A673 (cell line): ENCODE data around the gene CTIF. TPM values are rescaled to one million over a fixed set of nuclear protein-coding genes. Genes with fewer than 3 reads are reported as not detected.

Experiments
- BruUV-seq: library from RNA; stranded (reverse); fragments of 400-500 nt; replicated peaks from 2 replicates; lab custom pipeline; 2021; lab: Mats Ljungman, UMichigan
- CTCF ChIA-PET: fragments of 300-600 bp; sonication (Branson Sonifier 250); formaldehyde crosslinking; loops from one replicate; lab custom pipeline; 2022; ENCODE audit warnings: antibody characterized with exemption; lab: Charles Lee
- POLR2A ChIA-PET: fragments of 300-600 bp; sonication (Branson Sonifier 250); formaldehyde crosslinking; loops from one replicate; lab custom pipeline; 2022; ENCODE audit warnings: antibody characterized with exemption; ENCODE audit not compliant: low non-redundant PET; lab: Charles Lee
- DNase-seq: peaks from one replicate; pipeline ENCODE4 v3.0.0-alpha.2; 2015; ENCODE audit warnings: low spot score
- H3K27ac ChIP-seq: fragments of 200-600 bp; sonication (generic); 2 replicates; pipeline ENCODE4 v1.5.1; 2016; ENCODE audit warnings: mixed run types, low read depth, mild to moderate bottlenecking, mixed read lengths, antibody characterized with exemption, low read length; ENCODE audit not compliant: poor library complexity, severe bottlenecking
- H3K27me3 ChIP-seq: fragments of 200-600 bp; sonication (generic); replicated peaks from 2 replicates; pipeline ENCODE4 v1.6.1; 2017; ENCODE audit warnings: mixed run types, low read depth, mild to moderate bottlenecking, mixed read lengths, antibody characterized with exemption, low read length; ENCODE audit not compliant: insufficient read depth, poor library complexity
- H3K36me3 ChIP-seq: fragments of 200-600 bp; sonication (generic); 2 replicates; pipeline ENCODE4 v1.6.1; 2016; ENCODE audit warnings: mixed run types, mild to moderate bottlenecking, mixed read lengths, antibody characterized with exemption, low read length; ENCODE audit not compliant: insufficient read depth, poor library complexity, severe bottlenecking
- H3K4me1 ChIP-seq: fragments of 200-600 bp; sonication (generic); 2 replicates; pipeline ENCODE4 v1.6.1; 2017; ENCODE audit warnings: mixed run types, mild to moderate bottlenecking, mixed read lengths, antibody characterized with exemption, low read length; ENCODE audit not compliant: insufficient read depth, poor library complexity, severe bottlenecking
- H3K4me3 ChIP-seq: fragments of 200-600 bp; sonication (generic); 2 replicates; pipeline ENCODE4 v1.5.1; 2016; ENCODE audit warnings: low read depth, mixed run types, mild to moderate bottlenecking, mixed read lengths, low read length; ENCODE audit not compliant: poor library complexity, severe bottlenecking
- H3K9me3 ChIP-seq: fragments of 200-600 bp; sonication (generic); 2 replicates; pipeline ENCODE4 v1.6.1; 2016; ENCODE audit warnings: mixed run types, low read depth, mild to moderate bottlenecking, mixed read lengths, antibody characterized with exemption, low read length; ENCODE audit not compliant: poor library complexity, severe bottlenecking
- CTCF ChIP-seq: fragments of 300-800, 200-600 bp; sonication (generic); conservative IDR thresholded peaks from 2 replicates; pipeline ENCODE4 v1.5.1; 2017; ENCODE audit warnings: low read depth, mild to moderate bottlenecking, antibody characterized with exemption, low read length, moderate library complexity, mixed read lengths
- EZH2 ChIP-seq: fragments of 200-600 bp; sonication (generic); IDR thresholded peaks from 2 replicates; pipeline ENCODE4 v1.6.1; 2017; ENCODE audit warnings: borderline replicate concordance, low read depth, mild to moderate bottlenecking, mixed read lengths, antibody characterized with exemption, low read length; ENCODE audit not compliant: poor library complexity, severe bottlenecking
- intact Hi-C: fragments of 100-400 bp; cut with micrococcal nuclease; formaldehyde crosslinking; loops from one replicate; pipeline ENCODE4 v1.10.0; 2022; ENCODE audit not compliant: unreplicated experiment
- total RNA-seq: library from RNA; stranded (reverse); gene quantifications from 2 replicates; pipeline ENCODE4 v1.2.3, GENCODE V29; 2021

The CTIF gene
- total RNA-seq, 1 experiment from 2014 or later = 23.5 TPM

GRCh38 chr18:48780201-48780912, 241.5 kb downstream of the CTIF start:
- intact Hi-C loops = no loop called here
- ChIA-PET CTCF (no interaction called here), POLR2A (no interaction called here)
- TF ChIP-seq CTCF = no peak
- TF ChIP-seq EZH2 = no peak
- H3K27ac ChIP-seq = no peak overlapping the region
- DNase-seq = no peak
- no peak overlapping the region for H3K4me3 ChIP-seq
- no peaks in the 10 kb centered on the region for H3K9me3 ChIP-seq
- H3K36me3 ChIP-seq = no peaks in the 10 kb centered on the region
- no peaks in the 10 kb centered on the region for H3K27me3 ChIP-seq
- peaks cover 6% of the 10 kb centered on the region for H3K4me1 ChIP-seq
- no TSS peak for BruUV-seq

GRCh38 chr18:48780913-48781162, 242.0 kb downstream of the CTIF start:
- ChIA-PET CTCF (no interaction called here), POLR2A (no interaction called here)
- BruUV-seq = no TSS peak
- Histone ChIP-seq H3K27me3 (no peaks in the 10 kb centered on the region), H3K9me3 (no peaks in the 10 kb centered on the region), H3K27ac (no peak overlapping the region), H3K4me3 (no peak overlapping the region), H3K36me3 (no peaks in the 10 kb centered on the region), H3K4me1 (peaks cover 6% of the 10 kb centered on the region)
- no peak for DNase-seq
- intact Hi-C loops = no loop called here
- no peak for TF ChIP-seq CTCF
- TF ChIP-seq EZH2 = no peak

- H3K4me3 ChIP-seq = no peak overlapping the region
- no peak overlapping the region for H3K27ac ChIP-seq
- H3K4me1 ChIP-seq = peaks cover 6% of the 10 kb centered on the region
- POLR2A ChIA-PET = no interaction called here
- no peaks in the 10 kb centered on the region for H3K27me3 ChIP-seq
- TF ChIP-seq CTCF (no peak), EZH2 (no peak)
- DNase-seq = no peak
- no peaks in the 10 kb centered on the region for H3K9me3 ChIP-seq
- CTCF ChIA-PET = no interaction called here
- intact Hi-C loops = no loop called here
- no peaks in the 10 kb centered on the region for H3K36me3 ChIP-seq
- no TSS peak for BruUV-seq
Observed at GRCh38 chr18:48781163-48781987, 242.5 kb downstream of the CTIF start.
